ENCODE measurements around the gene TLNRD1.

TLNRD1 gene

GRCh38 chr15:80970018-80970657, 30.6 kb upstream of the TLNRD1 start:
- in situ Hi-C loops (cut with MboI; ENCODE audit: low pct_unique_long_range_greater_than_20kb, low sequenced_read_pairs, unreplicated experiment): loop anchor here (10.0 kb wide), 1 partner anchor 515 kb away; no protein-coding TSS in a partner anchor
- peak; percentile 57 for DNase-seq (ENCODE audit: low spot score)

DNA sequence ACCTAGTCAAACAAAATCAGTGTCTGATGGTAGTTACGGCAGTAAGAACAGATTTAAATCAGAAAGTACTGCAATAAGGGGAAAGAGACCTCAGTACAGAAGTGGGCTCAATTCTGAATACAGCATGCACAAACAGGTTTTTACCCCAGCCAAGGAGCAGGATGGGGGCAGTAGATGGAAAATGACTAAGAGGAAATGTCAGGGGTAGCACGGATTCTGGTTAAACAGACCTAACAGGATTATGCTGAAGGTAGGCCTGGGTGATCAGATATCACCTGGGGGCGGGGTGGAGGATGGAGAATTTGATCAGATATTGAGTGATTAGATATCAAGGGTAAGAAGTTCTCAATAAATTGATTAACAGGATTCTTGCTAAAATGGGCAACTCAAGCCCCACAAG, 30.1 kb upstream of the TLNRD1 start:
- DNase-seq (ENCODE audit: low spot score): no peak
- TF ChIP-seq, protein P1, sequence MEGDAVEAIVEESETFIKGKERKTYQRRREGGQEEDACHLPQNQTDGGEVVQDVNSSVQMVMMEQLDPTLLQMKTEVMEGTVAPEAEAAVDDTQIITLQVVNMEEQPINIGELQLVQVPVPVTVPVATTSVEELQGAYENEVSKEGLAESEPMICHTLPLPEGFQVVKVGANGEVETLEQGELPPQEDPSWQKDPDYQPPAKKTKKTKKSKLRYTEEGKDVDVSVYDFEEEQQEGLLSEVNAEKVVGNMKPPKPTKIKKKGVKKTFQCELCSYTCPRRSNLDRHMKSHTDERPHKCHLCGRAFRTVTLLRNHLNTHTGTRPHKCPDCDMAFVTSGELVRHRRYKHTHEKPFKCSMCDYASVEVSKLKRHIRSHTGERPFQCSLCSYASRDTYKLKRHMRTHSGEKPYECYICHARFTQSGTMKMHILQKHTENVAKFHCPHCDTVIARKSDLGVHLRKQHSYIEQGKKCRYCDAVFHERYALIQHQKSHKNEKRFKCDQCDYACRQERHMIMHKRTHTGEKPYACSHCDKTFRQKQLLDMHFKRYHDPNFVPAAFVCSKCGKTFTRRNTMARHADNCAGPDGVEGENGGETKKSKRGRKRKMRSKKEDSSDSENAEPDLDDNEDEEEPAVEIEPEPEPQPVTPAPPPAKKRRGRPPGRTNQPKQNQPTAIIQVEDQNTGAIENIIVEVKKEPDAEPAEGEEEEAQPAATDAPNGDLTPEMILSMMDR (IDR thresholded peaks at IDR 0.05; ENCODE audit: extremely low read depth, insufficient read depth, missing control alignments): no peak
- in situ Hi-C loops (cut with MboI; ENCODE audit: low pct_unique_long_range_greater_than_20kb, low sequenced_read_pairs, unreplicated experiment): loop anchor here (10.0 kb wide), 1 partner anchor 516 kb away; no protein-coding TSS in a partner anchor

More at GRCh38 chr15:80970018-80970657, 30.6 kb upstream of the TLNRD1 start:
- TF ChIP-seq, protein P1 (IDR thresholded peaks at IDR 0.05; ENCODE audit: extremely low read depth, insufficient read depth, missing control alignments): peak; percentile 79

- in situ Hi-C loops (cut with MboI; ENCODE audit: low pct_unique_long_range_greater_than_20kb, low sequenced_read_pairs, unreplicated experiment): loop anchor here (10.0 kb wide), 1 partner anchor 516 kb away; no protein-coding TSS in a partner anchor
- no peak for DNase-seq (ENCODE audit: low spot score)
- TF ChIP-seq, protein P1 (IDR thresholded peaks at IDR 0.05; ENCODE audit: extremely low read depth, insufficient read depth, missing control alignments): no peak
Observed at GRCh38 chr15:80971143-80971542, 29.6 kb upstream of the TLNRD1 start.

DNA sequence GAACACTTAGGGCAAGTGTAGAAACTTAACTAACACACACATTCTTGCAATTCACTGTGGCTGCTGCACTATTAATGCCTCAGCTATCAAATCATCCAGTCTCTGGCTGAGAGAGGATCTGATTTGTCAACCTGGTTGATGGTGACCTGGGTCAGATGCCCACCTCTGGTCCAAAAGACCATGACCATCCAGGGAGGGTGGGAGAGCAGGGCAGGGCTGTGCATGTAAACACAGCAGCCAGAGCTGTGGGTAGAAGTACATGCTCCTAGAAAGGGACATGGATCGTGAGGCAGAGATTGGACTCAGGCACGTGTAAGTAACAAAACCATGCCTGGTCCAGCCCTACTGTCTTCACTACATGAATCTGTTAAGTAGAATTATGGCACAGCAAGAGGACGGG, 28.4 kb upstream of the TLNRD1 start:
- no peak for DNase-seq (ENCODE audit: low spot score)
- in situ Hi-C loops (cut with MboI; ENCODE audit: low pct_unique_long_range_greater_than_20kb, low sequenced_read_pairs, unreplicated experiment): loop anchor here (10.0 kb wide), 1 partner anchor 517 kb away; no protein-coding TSS in a partner anchor
- TF ChIP-seq, protein P1 (IDR thresholded peaks at IDR 0.05; ENCODE audit: extremely low read depth, insufficient read depth, missing control alignments): no peak

DNA sequence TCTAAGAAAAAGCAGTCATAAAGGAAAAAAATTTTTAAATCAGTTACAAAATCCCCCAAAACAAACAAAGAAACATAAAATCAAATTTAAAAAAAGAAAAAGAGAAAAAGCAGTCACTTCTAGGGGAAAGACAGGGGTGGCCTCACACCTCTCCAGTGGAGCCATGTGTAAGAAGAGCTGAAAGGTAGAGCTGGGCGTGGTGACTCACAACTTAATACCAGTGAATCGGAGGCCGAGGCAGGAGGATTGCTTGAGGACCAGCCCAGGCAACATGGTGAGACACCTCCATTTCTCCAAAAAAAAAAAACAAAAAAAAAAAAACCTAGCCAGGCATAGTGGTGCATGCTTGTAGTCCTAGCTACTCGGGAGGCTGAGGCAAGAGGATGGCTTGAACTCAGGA, 25.8 kb upstream of the TLNRD1 start:
- TF ChIP-seq, protein P1 (IDR thresholded peaks at IDR 0.05; ENCODE audit: extremely low read depth, insufficient read depth, missing control alignments): no peak
- in situ Hi-C loops (cut with MboI; ENCODE audit: low pct_unique_long_range_greater_than_20kb, low sequenced_read_pairs, unreplicated experiment): loop anchor here (10.0 to 25.0 kb wide), 2 partner anchors 312 to 520 kb away; no protein-coding TSS in a partner anchor
- no peak for DNase-seq (ENCODE audit: low spot score)

GRCh38 chr15:80976851-80977250, 23.9 kb upstream of the TLNRD1 start:
- in situ Hi-C loops (cut with MboI; ENCODE audit: low pct_unique_long_range_greater_than_20kb, low sequenced_read_pairs, unreplicated experiment): loop anchor here (10.0 to 25.0 kb wide), 2 partner anchors 310 to 522 kb away; no protein-coding TSS in a partner anchor
- TF ChIP-seq, protein P1 (IDR thresholded peaks at IDR 0.05; ENCODE audit: extremely low read depth, insufficient read depth, missing control alignments): no peak
- no peak for DNase-seq (ENCODE audit: low spot score)

Data from GM13977 (cell line).